NCI-H1092 treated with DMSO at 0.1 percent for 48 hours (cell line): ENCODE data around the gene ATF5.
"Not testable (repeated sequence)": the region's sequence is repeated elsewhere in the genome, so short reads cannot be mapped to it uniquely, and the experiment has no call there.

Experiments
- DNase-seq: peaks from one replicate; lab custom pipeline; 2025; lab: John Stamatoyannopoulos, UW

Gene ATF5

DNA sequence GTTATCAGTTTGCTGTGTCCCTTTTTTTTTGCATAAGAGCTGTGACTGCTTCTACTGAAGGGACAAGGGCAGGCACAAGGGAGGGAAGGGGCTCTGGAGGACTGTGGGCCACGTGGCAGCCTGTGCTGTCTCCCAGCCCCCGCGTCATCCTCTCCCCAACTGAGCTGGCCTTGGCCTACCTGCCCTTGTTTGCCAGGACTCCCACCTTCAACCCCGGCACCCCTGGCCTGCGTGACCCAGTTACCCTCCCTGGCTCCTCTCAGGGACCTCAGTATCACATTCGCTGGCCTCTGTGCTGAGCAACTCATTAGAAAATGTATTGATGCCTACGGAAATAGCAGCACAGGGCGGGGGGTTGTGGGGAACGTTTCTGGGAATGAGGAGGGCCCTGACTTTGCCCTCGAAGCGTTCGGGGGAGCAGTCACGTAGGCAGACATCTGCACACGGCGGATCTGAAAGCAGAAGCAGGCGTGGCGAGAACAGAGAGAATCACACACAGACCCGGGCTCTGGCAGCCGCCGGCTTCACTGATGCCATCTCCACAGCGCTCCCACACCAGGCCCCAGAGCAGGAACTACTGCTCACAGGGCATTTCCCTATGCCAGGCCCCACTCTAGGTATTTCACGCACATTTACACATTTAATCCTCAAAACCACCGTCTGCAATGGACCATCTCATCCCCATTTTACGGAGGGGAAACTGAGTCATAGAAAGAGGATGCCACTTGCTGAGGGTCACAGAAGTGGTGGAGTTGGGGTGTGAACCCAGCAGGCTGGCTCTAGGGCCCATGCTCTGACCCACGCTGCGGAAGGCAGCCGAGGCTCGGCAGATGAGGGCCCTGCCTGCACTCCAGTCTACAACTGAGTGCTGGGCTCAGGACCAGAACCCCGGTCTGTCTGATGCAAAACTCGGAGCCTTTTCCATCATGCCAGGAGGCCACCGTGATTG, 5.7 kb upstream of the ATF5 start:
- DNase-seq: no peak

GRCh38 chr19:49924004-49924880, 4.8 kb upstream of the ATF5 start:
- no peak for DNase-seq

DNA sequence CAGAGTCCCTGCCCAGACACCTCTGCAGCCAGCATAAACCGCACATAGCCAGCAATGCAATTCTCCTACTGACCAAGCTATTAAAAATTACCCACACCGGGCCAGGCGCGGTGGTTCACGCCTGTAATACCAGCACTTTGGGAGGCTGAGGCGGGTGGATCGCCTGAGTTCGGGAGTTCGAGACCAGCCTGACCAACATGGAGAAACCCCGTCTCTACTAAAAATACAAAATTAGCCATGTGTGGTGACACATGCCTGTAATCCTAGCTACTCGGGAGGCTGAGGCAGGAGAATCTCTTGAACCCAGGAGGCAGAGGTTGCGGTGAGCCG, 4.2 kb upstream of the ATF5 start:
- DNase-seq: not testable (repeated sequence)

GRCh38 chr19:49925486-49925885, 3.5 kb upstream of the ATF5 start:
- no peak for DNase-seq

- no peak for DNase-seq
These were observed 2.5 kb upstream of the ATF5 start for GRCh38 chr19:49926515-49926914.

GRCh38 chr19:49927526-49928264, 1.3 kb upstream of the ATF5 start:
- DNase-seq: no peak

DNA sequence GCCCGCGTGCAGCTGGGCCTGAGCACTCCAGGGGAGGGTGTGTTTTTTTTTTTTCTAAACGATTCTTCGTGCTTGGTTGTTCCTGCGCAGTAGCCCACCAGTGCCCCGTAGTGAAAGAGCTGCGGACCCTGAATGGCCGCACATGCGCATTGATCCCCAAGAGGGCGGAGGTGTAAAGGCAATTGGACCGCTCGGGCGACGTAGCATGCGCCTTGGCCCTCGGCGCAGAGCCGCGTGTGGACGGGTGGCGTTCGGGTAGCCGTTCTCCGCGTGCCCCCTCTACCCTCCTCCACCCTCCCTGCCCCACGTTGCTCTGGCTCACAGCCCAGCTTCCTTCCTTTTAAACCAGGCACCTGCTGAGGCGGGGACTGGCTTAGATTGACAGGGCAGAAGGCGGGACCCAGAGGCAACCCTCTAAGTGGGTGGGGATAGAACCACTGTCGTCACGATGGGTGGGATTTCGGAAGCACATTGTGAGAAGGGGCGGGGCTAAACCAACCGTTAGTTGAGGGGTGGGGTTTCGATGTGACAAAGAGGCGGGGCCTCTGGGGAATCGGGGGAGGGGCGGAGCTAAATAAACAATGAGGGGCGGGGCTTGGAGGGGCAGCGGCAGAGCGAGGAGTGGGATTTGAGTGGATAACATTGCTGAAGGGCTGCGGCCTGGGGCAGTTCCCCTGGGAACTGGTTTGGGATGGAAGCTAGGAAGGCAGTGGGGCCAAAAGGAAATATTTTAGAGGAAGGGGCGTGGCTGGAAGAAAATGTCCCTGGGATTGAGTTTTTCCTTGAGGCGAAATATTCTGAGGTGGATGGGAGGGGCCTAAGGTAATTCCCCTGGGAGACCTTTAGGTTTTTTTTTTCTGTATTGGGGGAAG, 842 bp downstream of the ATF5 start:
- peak; percentile 94 for DNase-seq

DNA sequence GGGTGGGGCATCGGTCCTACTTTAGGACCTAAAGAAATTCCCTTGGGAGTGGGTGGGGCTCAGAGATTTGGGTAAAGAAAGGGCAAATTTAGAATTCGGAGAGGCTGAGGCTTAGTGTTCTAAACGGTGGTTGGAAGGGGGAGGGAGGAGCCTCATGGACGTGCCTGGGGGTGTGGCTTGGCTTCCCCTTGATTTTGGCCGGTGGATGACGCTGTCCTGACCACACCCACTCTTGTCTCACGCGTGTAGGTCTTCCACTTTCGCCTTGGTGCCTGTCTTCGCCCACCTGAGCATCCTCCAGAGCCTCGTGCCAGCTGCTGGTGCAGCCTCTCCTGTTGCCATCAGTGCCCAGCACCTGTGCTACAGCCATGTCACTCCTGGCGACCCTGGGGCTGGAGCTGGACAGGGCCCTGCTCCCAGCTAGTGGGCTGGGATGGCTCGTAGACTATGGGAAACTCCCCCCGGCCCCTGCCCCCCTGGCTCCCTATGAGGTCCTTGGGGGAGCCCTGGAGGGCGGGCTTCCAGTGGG, 1.5 kb downstream of the ATF5 start:
- DNase-seq: no peak

DNA sequence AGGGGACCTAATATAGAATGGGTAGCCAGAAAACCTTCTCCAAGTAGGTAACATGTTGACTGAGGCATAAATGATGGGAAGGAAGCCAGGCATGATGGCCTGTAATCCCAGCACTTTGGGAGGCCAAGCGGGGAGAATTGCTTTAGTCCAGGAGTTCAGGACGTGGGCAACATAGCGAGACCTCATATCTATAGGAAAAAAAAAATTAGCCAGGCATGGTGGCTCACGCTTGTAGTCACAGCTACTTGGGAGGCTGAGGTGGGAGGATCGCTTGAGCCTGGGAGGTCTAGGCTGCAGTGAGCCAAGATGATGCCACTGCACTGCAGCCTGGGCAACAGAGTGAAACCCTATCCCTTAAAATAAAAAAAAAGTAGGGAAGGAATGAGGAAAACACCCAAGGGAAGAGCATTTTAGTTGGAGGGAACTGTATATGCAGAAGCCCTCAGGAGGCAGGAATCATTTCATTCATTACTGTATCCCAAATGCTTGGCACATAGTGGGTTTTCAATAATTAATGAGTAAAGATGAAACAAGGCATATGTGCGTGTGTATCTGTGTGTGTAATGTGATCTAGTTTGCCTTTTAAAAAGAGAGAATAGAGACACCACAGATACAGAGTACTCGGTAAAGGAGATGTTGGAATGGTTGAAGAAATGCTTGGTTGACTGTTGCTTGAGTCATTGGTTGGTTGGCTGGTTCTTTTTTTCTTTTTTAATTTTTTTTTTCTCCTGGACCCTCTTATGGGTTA, 2.5 kb downstream of the ATF5 start:
- DNase-seq: no peak

GRCh38 chr19:49932041-49932451, 3.0 kb downstream of the ATF5 start:
- DNase-seq: no peak

GRCh38 chr19:49932731-49933131, 3.7 kb downstream of the ATF5 start:
- no peak for DNase-seq

- DNase-seq: no peak
These were observed 4.6 kb downstream of the ATF5 start for GRCh38 chr19:49933643-49934042.

GRCh38 chr19:49936549-49936948, 7.5 kb downstream of the ATF5 start:
- DNase-seq: no peak

- DNase-seq: peak; percentile 21
These were observed 8.9 kb downstream of the ATF5 start for GRCh38 chr19:49937750-49938381.

DNA sequence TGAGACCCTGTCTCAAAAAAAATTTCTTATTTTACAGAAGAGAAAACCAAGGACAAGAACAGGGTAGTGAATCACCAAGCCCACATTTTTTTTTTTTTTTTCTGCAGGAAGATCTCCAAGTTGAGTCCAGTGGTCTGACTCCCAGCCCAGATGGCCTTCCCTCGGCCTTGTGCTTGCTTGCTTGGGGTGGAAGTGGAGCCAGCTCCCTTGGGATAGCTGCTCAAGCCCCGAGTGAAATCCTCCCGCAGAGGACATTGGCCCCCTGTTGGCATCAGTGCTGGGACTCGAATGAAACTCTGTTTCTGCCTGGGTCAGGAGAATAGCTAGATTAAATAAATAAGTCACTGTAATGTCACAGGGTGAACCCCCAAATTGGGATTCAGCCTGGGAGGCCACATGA, 9.7 kb downstream of the ATF5 start:
- DNase-seq: no peak

DNA sequence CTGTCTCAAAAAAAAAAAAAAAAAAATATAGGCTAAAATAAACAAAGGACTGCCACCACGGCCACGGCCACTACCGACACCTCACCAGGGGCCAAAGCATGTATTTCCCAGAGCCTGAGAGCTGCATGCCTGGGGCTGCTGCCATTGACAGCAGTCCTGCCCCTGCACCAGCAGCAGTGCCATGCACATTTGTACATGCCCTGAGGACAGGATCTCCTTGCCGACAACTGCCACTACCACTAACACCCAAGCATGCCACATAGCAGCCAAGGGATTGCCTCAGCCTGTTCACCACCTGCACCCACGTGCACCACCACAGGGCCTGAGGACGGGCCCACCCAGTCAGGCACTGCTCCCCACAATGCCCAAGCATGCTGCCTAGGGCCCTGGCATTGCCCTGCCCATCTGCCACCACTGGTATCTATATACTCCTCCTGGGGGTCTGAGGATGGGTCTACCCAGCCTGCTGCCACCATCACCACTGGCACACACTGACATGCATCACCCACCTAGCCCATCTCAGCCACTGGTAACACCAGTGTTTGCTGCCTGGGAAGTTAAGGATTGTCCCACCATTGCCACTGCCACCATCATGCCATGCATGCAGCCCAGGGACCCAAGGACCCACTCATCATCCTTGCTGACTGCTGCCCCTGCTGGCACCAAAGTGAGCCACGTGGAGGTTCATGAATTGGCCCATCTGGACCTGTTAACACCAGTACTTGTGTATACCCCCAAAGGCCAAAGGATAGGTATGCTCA, 10.9 kb downstream of the ATF5 start:
- no peak for DNase-seq

GRCh38 chr19:49940482-49940791, 11.4 kb downstream of the ATF5 start:
- no peak for DNase-seq

DNA sequence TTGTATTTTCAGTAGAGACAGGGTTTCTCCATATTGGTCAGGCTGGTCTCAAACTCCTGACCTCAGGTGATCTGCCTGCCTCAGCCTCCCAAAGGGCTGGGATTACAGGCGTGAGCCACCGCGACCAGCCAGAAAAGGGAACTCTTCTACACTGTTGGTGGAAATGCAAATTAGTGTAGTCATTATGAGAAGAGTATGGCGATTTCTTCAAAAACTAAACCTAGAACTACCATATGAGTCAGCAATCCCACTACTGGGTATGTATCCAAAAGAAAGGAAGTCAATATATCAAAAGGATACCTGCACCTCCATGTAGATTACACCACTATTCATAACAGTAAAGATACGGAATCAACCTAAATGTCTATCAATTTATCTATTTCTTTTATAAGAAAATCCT, 15.6 kb downstream of the ATF5 start:
- DNase-seq: not testable (repeated sequence)

DNA sequence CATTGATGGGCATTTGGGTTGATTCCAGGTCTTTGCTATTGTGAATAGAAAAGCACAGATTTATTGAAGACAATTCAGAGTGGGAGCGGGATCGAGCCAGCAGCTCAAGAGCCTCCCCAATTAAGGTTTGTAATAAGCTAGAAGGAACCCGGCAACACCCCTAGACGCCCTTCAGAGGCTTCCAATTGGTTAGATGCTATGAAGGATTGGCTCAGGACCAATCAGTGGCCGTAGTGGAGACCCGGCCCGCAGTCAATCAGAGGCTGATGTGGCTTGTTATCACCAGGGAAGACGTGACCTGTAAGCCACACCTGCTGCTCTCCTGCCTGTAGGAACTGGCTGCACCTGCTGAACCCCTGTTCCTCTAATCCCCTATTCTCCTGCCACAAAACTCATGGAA, 17.4 kb downstream of the ATF5 start:
- DNase-seq: no peak
